Gastroesophageal sphincter (tissue), 3 donors: Measurements from ENCODE around the gene MFSD8.

Source experiments
- POLR2A ChIP-seq, 2 donors: fragments of 450-650 bp; IDR thresholded peaks; one replicate each; pipeline ENCODE4 v1.6.1; 2017; ENCODE audit warnings: antibody characterized with exemption in 2 of 2, mild to moderate bottlenecking in 2 of 2, moderate library complexity in 1 of 2
- TF ChIP-seq, protein P1 (sequence below), 4 experiments: fragments of 200-600 bp in 2 of 4; fragments of 450-650 bp in 2 of 4; sonication (generic) in 1 of 4; IDR thresholded peaks; one replicate each; pipeline ENCODE4 v1.5.1; 2017 to 2019; ENCODE audit warnings: antibody characterized with exemption in 4 of 4, mild to moderate bottlenecking in 2 of 4, moderate library complexity in 2 of 4

- TF ChIP-seq, protein P1, sequence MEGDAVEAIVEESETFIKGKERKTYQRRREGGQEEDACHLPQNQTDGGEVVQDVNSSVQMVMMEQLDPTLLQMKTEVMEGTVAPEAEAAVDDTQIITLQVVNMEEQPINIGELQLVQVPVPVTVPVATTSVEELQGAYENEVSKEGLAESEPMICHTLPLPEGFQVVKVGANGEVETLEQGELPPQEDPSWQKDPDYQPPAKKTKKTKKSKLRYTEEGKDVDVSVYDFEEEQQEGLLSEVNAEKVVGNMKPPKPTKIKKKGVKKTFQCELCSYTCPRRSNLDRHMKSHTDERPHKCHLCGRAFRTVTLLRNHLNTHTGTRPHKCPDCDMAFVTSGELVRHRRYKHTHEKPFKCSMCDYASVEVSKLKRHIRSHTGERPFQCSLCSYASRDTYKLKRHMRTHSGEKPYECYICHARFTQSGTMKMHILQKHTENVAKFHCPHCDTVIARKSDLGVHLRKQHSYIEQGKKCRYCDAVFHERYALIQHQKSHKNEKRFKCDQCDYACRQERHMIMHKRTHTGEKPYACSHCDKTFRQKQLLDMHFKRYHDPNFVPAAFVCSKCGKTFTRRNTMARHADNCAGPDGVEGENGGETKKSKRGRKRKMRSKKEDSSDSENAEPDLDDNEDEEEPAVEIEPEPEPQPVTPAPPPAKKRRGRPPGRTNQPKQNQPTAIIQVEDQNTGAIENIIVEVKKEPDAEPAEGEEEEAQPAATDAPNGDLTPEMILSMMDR (IDR thresholded peaks at IDR 0.05), result no peak
- TF ChIP-seq POLR2A (IDR thresholded peaks at IDR 0.05), result no peak
Measured at GRCh38 chr4:127888559-127888958, 76.4 kb downstream of the MFSD8 start.
